KG1 (cell line): ENCODE measurements around the gene PDSS1.
A peak's percentile ranks its signal among the peaks of the same experiment; 100 is the strongest.
"Not testable (repeated sequence)": the region's sequence is repeated elsewhere in the genome, so short reads cannot be mapped to it uniquely, and the experiment has no call there.

Source experiments
- DNase-seq: peaks from one replicate; lab custom pipeline; 2025; lab: John Stamatoyannopoulos, UW

PDSS1 gene, protein sequence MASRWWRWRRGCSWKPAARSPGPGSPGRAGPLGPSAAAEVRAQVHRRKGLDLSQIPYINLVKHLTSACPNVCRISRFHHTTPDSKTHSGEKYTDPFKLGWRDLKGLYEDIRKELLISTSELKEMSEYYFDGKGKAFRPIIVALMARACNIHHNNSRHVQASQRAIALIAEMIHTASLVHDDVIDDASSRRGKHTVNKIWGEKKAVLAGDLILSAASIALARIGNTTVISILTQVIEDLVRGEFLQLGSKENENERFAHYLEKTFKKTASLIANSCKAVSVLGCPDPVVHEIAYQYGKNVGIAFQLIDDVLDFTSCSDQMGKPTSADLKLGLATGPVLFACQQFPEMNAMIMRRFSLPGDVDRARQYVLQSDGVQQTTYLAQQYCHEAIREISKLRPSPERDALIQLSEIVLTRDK

DNA sequence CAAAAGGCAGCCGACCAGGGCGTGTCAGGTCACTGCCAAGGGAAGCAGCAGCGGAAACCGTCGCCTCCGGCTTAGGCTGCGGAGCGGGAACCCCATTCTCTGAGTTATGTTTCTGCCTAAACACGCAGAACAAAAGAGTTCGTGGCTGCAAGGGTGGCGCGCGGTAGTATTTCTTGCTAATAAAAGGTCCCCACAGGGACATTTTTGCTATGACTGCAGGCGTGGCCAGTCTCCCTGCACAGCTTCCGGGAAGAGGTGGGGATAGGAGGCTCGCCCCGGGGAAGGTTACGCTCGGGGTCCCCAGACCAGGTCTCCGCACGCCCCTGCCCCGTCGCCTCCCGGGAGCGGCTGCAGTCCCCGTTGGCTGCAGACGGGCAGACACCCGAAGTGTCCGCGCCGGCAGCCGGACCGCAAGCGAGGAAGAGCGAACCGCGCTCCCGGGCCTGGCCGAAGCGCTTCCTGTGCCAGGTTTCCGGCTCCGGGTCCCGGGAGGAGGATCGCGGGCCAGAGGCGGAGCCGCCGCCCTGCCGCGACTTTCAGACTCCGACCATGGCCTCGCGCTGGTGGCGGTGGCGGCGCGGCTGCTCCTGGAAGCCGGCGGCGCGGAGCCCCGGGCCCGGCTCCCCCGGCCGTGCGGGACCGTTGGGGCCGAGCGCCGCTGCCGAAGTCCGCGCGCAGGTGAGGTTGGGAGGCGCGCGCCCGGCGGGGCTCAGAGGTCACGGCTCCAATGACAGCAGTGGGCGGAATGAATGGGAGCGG is at the start of gene PDSS1:
Gene PDSS1 (plus strand): TSS at position 539 of the 759 bp plus-strand sequence. CDS start 11 bp downstream, at position 550.
- peak; percentile 83 for DNase-seq

DNA sequence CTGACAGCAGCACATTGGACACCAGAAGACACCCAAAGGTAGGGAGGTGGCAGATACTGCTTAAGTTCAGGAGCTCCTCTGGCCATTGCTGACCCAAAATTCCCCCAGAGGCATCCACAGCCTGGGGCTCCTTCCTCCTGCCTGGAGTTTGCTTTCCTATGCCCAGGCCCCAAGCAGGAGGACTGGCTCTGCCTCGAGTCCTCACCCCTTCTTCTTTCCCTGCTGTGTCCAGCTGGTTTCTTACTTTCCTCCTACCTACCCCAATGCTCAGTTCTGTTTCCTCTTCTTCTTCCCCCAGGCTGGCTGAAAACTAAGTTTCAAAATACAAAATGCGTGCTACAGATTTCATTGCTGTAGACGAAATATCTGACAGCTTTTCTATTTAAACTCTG is 49.3 kb upstream of the PDSS1 start:
- not testable (repeated sequence) for DNase-seq

DNA sequence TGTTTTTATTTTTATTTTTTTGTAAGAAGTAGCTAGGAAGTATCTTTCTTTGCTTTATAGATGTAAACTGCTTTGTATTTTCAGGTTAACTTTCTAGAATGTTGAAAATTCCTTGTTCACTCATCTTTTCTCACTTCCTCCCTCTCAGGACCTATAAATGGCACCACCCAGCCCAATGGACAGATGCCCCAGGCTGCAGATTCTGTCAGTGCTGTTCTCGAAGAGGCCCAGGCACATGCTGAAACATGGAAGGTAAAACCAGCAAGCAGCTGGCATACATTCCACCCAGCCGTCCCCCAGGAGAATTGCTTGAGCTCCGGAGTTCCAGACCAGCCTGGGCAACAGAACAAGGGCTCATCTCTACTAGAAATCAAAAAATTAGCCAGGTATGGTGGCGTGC is 47.1 kb upstream of the PDSS1 start:
- DNase-seq, result no peak

DNA sequence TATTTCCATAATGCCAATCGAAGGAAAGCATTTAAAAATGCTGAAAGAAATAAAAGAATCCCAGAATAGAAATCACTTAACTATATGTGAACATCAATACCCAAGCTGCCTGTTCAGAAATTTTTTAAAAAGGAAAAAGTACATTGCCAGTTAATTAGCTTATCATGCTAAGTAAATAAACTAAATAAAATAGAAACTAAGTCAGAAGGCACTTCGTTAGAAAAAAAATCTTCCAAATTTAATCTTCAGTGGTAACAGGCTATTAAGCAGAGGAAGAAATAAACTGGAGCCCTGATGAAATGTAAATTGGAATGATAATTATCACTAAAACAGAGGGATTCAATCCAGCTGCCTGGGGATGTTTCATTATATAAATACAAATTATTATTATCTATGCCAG is 46.0 kb upstream of the PDSS1 start:
- not testable (repeated sequence) for DNase-seq

DNA sequence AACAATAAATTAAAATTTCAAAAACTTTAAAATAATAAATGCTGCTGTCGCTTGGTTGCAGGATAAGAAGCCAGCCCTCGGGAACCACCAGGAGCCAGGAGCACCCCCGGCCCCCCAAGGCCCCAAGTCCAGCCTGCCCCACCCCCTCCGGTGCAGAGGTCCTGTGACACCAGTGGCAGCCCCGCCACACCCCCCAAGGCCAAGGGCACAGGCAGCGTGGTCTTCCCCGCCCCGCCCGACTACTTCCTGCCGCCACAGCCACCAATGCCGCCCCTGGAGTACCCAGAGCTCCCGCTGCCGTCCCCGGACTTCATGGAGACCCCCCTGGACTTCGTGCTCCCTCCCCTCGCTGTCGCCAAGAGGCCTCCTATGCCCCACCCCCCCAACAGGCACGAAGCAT is 44.5 kb upstream of the PDSS1 start:
- DNase-seq, result no peak

DNA sequence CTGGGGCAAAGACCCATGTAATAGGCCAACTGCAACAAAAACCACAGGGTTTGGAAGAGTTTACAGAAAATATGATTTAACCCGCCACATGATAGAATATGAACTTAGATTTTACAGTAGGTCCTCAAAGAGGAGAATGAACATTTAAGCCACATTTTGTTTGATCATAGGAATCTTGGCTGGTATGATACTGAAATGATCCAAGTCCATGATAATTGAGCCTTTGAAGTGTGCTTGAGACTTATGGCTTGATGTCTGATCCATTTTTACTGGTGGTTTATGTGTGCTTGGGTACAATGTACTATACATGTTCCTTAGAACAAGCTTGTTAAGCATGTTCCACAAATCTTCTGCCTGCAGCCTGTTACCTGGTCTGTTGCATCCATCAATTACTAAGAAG is 41.8 kb upstream of the PDSS1 start:
- no peak for DNase-seq

DNA sequence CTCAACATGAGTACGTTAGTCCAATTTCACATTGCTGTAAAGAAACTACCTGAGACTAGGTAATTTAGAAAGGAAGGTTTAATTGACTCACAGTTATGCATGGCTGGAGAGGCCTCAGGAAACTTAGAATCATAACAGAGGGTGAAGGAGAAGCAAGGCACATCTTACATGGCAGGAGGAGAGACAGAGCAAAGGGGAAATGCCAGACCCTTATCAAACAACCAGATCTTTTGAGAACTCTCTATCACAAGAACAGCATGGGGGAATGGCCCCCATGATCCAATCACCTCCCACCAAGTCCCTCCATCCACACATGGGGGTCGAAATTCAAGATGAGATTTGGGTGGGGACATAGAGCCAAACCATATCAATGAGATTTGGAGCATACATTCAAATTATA is 34.6 kb upstream of the PDSS1 start:
- no peak for DNase-seq

DNA sequence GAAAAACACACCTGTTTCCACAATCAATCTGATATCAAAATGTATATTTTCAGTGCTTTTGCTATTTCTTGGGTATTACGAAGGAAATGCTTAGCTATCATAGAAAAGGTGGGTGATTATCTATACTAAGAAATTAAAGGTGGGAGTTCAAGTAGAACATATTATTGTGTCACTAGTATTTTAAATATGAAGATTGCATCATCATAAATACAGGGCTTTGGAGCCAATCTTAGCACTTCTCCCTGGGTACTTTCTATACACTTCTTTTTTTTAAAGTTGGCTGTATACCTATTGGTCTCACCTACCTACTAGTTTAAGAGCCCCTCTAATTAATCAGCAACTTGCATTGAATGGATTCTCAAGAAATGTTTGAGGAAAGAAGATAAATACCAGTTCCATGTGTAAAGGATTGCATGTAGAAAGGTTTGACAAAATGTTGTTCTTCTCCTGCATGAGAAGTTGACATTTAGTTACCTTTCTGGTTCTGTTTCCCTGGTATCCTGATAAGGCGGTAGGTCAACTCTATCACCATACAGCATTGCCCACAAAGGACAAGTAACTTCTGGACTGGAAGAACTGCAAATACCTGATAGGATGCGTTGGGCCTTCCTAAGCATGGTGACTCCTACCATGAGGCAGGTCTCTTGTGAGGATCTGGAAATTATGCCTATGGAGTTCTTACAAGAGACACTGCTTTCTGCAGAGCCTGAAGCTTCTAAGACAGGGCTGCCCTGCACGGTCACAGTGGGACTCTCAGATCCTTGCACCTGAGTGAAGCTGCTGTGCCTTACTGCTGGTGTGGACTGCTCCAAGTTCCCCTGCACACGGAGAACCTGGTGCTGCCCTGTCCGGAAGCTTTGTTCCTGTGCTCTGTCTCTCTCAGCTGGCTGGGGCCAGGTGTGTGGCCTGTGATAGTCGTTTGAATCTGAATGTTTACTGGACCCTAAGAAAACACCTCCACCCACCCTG is 32.1 kb upstream of the PDSS1 start:
- no peak for DNase-seq

DNA sequence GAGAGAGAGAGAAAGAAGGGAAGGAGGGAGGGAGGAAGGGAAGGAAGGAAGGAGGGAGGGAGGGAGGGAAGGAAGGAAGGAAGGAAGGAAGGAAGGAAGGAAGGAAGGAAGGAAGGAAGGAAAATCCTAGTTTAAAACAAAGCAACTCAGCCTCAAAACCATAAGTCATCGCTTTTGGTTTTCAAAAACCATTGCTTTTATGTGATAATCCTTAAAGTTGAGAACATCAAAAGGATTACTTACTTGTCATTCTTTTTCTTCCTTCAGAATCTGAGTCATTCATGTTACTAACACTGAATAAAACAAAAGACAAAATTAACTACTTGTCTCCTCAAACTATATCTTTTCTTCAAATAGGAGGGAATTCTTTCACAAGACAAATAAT is 21.6 kb upstream of the PDSS1 start:
- DNase-seq, result no peak

DNA sequence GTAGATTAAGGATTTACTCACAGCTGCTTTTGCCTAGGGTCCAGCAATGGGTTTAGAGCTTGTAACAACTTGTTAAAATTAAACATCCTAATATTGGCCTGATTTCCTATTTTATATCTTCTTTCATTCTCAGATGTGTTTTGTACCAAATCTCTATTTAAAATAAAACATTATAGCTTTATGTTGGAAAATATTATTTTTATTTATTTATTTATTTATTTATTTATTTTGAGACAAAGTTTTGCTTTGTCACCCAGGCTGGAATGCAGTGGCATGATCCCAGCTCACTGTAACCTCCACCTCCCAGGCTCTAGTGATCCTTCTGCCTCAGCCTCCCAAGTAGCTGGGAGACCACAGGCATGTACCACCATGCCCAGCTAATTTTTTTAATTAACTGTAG is 17.9 kb upstream of the PDSS1 start:
- DNase-seq, result no peak

DNA sequence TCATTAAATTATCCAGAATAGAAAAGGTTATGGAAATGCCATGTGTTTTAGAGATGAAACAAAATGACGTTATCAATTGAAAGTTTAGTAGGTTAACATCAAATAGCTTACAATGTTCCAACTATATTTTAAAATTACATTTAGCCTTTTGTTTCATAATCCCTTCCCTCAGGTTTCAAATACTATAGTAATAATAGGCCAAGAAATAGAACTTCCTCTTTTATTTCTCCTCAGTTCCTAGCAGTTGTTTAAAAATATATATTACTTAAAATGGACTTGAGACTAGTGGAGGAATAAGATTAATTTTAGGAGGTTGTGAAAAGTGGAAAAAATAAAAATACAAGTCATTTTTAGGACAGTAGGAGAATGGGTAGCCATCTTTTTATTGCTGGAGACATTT is 16.4 kb upstream of the PDSS1 start:
- no peak for DNase-seq

DNA sequence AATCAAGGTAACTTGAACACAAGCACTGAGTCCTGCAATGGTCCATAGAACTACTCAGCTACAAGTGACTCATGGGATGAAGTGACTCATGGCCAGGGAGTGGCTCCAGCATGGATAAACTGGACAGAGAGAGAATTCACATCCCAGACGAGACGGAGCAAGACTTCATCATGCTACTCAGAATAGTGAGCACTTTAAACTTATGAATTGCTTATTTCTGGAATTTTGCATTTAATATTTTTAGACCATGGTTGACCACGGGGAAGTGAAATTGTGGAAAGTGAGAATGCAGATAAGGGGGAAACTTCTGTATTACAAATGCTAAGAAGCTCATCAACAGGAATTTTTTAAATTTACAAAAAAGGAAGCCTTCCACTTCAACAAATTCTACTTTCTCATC is 15.5 kb upstream of the PDSS1 start:
- DNase-seq, result not testable (repeated sequence)

DNA sequence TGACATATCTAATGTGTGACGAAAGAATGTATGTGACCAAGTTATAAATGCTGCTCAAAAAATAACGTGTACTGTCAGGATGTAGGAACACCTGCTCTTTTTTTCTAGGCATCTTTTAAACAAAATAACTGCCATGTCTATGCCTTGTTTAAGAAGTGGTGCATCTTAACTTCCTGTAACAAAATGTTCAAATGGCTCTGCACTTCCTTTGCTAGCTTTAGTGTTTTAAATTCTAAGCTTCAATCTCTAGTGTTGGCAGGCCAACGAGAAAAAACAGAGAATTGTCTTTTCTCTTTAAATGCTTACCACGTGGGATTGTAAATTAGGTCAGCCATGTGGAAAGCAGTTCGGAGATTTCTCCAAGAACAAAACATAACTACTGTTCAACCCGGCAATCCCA is 14.6 kb upstream of the PDSS1 start:
- DNase-seq, result no peak

DNA sequence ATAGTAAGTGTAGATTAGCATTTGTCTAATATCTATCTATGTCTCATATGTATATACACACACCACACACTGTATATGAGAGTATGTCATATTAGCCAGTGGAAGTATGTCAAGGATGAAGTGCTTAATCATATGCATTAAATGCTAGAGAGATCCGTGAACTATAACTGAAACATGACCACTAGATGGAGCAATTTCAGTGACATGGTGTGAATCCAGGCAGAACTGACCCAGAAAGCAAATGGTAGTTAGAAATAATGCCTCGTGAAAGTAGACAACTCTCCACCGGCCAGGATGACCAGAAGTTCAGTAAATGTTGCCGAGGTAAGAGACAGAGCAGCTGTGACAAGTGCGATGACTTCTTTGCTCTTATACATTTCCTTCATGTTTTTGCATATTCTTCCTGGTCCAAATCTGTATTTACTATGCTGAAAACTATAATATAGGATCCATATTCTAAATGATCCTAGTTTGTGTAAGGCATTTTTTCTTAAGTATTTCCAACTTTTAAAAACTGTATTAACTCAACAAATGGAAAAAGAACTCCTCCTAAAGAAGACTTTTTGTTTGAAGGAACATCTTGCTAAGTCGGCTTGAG is 12.7 kb upstream of the PDSS1 start:
- peak; percentile 69 for DNase-seq

DNA sequence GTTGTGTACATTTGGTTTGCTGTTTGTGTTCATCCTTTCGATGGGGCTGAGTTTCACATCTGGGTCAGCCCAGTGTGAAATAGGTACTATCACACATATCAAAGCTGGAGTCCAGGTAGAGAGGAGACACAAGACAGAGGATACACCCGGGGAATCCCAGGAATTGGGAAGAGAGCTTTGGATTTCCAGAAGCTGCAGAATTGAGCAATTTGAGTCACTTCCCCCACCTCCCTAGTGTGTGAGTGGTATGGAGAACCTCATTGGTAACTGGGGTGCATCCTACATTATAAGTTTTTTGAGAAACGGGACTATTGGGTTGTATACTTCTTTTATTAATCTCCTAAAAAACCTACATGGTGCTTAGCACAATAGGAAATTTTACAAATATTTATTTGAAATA is 12.1 kb upstream of the PDSS1 start:
- no peak for DNase-seq

DNA sequence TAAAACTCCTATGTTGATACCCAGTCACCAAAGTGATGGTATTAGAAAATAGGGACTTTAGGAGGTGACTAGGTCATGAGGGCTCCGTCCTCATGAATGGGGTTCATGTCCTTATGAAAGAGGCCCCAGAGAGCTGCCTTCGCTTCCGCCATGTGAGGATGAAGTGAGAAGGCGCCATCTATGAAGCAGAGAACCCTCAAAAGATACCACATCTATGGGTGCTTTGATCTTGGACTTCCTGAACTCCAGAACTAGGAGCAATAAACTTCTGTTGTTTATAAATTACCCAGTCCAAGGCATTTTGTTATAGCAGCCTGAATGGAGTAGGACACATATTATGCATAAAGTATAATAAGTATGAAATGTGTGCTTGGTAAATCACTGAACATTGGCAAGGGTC is 8.1 kb upstream of the PDSS1 start:
- no peak for DNase-seq

DNA sequence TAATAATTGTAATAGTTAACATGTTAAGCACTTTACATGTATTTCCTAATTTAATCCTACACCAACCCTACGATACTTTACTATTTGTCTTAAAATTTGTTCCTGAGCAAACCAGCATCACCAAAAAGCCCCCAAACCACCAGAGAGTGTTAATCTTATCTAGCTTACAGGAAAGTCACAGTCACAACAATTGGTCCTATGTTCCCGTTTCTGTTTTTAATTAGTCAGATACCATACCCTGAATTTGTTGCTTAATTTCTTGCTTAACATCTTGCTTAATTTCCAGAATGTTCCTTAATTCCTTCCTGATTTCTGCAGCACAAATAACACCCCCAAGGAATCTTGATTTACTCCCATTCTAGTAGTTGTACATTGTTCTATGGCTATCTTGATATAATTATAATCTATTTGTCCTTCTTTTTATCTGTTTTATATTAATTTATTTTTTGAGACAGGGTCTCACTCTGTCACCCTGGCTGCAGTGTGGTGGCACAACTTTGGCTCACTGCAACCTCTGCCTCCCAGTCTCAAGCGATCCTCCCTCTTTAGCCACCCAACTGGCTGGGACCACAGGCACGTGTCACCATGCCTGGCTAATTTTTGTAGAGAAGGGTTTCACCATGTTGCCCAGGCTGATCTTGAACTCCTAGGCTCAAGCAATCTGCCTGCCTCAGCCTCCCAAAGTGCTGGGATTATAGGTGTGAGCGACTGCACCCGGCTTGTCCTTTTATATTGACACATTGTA is 6.6 kb upstream of the PDSS1 start:
- DNase-seq, result no peak

DNA sequence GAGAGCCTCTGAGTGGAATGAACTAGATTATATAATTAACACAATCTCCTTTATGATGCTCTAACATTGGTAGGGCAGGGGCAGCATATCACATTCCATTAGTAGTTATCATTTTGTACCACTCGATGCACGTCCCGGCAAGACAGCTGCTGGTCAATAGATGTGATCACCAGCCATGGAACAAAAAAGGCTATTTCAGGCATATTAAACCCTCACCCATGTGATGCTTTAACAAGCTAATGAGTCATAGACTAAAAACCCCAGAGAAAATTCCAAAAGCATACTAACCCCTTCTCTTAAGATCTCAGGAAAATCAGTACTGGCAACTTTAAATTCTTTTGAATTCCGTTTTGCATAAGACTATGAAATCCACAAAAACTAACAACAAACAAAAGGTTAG is 3.0 kb upstream of the PDSS1 start:
- not testable (repeated sequence) for DNase-seq

DNA sequence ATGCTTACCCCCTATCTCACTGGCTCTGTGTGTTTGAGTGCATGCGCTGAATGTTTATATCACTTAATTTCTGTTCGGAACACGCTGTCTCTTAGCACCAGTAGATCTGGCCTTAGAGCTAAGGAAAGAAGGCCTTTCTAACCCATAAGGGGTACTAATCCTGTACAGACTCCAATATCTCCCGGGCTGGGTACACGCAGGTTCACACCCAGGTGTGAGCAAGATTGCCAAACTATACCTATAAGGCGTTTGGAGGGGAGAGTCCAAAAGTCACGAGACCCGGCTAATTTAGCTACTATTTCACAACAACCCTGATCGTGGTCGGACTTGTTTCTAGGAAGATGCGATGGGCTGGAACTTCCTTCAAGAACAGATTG is 727 bp upstream of the PDSS1 start:
- peak; percentile 83 for DNase-seq

DNA sequence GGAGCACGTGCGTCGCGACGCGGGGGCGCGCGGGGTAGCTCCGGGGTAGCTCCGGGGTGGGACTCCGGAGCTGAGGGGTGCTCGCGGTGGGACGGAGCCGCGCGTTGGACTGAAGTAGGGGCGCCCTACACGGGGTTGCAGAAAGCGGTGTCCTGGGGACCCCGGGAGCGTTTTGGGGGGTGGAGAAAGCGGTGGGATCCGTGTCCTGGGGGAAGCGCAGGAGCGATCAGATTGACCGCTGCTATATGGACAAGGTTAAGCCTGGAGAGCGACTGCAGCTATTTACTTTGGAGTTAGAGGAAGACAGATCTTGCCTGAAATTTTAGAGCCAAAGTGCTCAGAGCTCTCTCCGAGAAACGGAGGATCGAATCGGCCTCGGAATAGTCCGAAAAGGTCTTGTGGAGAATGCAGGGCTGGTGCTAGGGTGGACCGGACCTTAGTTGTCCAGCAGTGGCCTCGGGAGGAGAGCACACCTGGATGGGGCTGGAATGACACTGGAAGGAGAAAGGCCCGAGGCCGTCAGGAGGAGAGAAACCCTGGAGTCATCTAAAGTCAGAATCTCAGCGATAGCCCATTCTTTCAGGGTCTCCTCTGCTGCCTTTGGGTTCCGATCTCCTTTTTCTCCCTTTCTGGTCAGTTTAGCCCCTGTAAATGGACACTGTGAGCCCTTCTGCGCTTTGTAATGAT is 564 bp downstream of the PDSS1 start:
- no peak for DNase-seq

DNA sequence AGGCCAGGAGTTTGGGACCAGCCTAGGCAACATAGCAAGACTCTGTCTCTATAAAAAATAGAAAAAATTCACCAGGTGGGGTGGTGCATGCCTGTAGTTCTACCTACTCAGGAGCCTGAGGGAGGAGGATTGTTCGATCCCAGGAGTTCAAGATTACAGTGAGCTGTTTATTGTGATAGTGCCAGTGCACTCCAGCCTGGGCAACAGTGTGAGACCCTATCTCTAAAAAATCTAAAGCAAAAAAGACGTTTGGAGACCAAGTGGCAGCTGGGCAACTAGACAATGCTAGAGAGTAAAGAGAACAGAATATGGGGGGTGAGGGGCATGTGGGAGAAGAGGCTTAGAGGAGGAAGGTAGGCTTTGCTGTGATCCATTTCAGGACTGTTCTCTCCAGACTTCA is 1.4 kb downstream of the PDSS1 start:
- DNase-seq, result no peak
